ENCODE measurements around the gene PI4KB. TPM values are rescaled to one million over a fixed set of nuclear protein-coding genes. Genes with fewer than 3 reads are reported as not detected.

Gene PI4KB

Small RNA genes within 50 kb of the gene (small RNA-seq; reads per million reads assigned to genes)
- not detected for gene RN7SL444P (ENCODE audit: low read depth)
